Activated CD4-positive, alpha-beta T cell treated with anti-CD3 and anti-CD28 coated beads for 24 hours (primary cell): ENCODE data around the gene LUM.
"Not testable (repeated sequence)": the region's sequence is repeated elsewhere in the genome, so short reads cannot be mapped to it uniquely, and the experiment has no call there.

Experiments used
- DNase-seq, 2 donors: peaks; one replicate each; pipeline ENCODE4 v3.0.0-alpha.2; 2020; ENCODE audit warnings: low read depth in 2 of 2

LUM gene

DNA sequence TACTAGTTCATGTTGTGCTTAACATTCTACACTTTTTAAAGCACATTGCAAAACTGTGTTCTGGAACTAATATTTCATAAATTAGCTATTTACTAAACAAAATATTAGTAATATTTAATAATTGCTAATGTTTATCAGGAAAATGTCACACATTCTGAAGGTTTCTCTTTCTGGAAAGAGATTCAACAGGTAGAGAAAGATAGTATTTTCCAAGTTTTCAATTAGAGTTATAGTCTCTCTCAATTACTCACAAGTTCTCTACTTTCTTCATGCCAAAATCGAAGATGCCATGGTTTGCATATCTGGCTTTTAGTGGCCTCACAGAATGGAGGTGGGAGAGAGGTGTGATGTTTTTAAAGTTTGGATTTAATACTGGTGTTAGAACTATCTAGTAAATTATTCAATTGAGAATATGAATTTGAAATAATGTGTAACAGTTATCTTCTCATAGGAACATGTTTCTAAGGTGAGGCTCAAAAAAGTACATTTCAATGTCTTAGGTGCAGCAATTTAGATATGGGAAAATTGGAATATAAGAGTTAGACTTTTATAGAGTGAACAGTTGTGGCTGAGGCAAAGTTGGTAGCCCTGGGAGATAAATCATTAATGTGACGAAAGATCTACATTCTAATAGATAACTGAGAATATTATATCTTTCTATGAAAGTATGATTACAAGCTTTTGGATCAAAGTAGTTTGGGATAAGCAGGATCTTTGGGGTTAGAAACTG is 1.5 kb downstream of the LUM start:
- DNase-seq, result no peak

DNA sequence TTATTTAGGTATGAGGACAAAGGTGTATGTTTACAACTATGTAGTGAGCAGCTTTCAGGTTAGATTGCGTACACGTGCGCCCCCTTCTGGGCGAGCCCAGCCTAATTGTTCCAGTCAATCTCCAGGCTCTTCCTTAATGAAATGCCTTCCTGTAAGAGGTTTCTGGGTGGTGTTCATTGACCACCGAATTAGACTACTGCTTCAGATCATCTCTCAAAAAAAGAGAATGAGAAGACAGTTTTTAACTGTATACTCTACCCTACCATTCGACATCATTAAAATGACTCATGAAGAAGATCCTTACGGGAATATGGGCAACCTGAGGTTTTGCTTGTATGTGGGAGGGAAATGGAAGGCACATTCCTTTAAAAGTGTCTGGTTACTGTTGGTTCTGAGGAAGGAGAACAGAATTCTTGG is 2.1 kb downstream of the LUM start:
- peak; percentile 9 to 43 for DNase-seq

DNA sequence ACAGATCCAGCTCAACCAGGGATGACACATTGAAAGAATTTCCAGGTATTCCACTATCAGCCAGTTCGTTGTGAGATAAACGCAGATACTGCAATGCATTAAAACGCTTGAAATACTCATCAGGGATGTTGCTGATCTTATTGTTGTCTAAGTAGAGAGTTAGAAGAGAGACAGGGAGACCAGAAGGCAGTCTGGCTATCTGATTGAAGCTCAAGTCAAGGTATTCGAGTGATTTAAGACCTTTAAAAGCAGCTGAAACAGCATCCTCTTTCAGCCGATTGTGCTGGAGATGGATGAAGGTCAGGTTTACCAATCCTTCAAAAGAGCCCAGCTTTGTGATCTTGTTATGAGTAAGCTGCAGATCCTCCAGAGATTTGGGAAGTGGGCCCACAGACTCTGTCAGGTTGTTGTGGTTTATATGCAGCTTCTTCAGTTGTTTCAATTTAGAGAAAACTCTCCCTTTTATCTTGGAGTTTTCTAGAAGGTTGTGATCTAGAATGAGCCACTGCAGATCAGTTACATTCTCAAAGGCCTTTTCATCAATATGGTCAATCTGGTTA is 3.0 kb downstream of the LUM start:
- DNase-seq, result no peak

DNA sequence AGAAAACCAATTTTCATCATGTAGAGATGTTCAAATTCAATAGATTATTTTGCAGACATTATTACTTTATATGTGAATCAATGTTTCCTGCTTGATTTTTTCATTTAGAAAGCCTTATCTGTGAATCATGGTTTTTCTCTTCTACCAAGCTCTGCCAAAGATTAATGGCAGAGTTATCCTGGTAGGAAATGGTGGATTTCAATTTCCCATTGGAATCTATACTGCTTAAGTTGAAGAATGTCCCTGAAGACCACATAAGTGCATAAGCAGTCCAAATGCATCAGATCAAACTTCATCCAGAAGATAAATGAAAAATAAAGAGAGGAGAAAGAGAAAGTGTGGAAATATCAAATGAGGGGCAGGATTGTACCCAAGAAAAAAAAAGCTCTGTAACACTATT is 5.0 kb downstream of the LUM start:
- no peak for DNase-seq

DNA sequence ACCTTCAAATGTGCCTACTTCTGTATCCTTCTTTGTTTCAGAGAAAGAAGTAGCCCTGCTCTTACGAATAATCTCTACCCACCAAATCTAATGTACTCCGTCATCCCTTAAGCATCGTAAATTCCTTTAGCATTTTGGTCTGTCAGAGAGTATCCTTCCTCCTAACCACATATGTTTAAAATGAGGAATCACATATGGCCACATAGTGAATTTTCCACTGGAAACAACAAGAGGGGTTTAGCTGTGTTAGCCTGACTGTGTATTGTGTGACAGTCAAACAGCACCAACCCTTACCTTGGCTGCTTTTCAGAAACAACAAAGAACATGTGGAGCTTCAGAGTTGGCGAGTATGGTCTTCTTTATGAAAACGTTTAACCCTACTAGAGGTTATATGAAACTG is 5.5 kb downstream of the LUM start:
- DNase-seq, result no peak

DNA sequence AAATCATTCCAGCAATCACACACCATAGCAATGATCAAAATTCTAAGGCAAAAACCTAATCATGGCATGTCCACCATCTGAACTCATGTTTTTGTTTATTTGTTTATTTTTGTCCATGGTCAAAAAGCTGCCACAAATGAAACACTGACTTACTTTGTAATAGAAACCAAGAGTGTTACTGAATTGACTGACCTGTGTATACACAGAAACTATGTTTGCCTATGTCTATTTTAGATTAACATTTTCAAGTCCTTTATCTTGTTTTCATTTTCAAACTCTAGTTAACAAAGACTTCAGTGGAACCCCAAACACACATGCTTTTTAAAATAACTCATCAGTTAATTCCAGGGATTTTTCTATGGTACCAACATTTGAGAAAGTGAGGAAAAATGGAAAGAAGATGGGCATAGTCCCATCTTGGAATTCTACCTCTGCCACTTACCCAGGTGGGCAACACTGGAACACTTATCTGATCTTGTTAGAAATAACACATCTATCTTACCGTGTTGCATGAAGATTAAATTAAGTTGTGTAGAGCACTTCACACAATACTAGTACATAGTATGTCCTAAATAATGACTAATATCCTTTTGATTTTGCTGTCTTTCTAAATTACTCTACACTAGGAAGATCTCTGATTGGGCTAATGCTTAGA is 6.4 kb downstream of the LUM start:
- no peak for DNase-seq

DNA sequence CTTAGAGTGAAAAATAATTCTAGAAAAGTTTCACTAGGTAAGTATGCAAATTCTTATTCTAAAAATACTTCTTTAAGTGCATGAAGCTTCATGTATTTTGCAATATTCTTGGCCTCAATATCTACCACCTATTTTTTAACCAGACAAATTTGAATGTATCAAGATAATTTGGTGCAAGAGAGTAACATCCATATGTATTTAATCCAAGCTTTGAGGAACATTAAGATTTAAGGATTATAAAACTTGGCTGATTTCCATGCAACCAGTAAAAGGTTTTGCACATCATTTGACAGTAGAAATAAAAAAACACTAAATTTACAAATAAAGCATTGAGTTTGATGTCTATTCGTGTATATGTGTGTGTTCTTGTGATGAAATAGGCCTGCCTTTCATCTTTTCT is 7.7 kb downstream of the LUM start:
- no peak for DNase-seq

DNA sequence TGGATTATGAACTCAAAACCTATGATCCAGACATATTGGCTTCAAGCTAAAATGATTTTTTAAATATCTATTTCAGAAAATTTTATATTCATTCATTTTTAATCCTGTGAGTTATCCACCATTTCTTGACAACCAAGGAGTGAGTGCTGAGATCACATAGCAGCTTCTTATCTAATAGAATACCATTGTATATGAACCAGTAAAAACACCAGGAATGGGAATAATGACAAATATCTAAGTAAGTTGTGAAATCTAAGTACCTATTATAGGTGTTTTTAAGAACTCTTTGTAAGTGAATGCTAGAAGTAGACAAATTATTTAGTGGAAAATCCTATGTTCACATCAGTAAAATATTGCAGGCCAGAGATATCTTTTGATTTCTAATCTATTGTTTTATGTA is 8.2 kb downstream of the LUM start:
- DNase-seq, result no peak

DNA sequence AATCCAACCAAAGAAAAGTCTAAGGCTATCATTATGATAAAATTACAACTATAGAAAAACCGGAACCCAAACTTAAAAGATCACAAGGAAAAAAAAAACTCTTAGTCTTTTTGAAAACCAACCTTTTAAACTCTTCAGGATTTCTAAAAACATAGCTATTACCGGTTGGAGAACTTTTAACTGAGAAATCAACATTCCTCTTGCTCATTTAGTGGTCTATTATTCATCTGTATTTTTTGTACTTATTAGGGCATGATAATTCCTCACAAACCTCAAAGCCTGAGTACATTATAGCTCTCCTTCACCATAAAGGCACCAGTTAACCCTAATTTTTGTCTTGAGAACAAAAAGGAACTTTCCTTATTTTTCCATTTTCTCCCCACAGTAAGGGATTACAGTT is 10.4 kb downstream of the LUM start:
- DNase-seq, result no peak

DNA sequence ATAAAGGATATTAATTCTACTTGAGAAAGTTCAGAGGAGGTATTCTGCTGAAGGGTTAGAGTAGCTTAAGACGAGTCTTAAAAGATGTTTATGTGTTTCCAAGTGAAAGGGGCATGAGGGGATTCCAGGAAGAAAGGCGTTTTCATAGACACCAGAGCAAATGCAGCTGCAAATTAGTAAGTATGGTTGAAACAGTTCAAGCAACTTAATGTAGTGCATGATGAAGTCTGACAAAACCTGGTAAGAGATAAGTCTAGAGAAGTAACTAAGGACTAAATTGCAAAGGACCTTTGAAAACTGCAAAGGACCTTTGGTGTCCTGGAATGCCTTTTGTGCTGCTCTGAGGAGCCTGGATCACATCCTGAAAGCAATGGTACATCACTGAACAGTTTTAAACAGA is 11.5 kb downstream of the LUM start:
- DNase-seq, result no peak

DNA sequence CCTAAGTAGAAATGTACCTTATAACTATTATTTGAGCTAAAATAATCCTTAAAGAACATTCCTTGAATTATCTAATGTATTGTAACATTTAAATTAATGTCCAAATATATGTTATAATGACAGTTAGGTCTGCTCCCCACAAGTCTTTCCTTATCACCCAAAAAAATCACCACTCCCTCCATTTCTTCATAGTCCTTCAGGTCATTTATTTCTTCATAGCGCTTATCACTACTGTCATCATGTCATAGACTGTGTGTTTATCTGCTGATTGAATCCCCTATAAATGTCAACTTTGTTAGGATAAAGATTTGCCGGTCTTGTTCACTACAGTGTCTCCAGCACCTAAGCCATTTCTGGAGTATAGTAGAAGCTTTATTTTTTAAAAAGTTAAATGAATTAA is 12.0 kb downstream of the LUM start:
- no peak for DNase-seq

DNA sequence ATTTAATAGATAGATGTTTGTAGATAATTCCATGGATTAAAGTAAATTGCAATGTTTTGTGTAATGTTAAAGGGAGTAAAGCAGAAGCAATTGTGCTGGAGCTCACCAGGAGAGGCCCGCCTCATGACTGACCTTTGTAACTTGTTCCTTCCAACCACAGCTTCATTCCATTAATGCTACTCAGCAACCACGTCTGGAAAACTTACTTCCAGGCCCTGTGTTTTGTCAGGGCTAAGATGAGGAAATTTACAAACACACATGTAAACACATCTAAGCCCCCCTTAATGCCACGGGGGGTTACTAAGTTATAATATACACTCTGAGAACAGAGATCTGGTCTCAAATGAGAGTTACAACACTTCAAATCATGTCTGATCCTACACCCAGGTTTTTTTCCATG is 12.4 kb downstream of the LUM start:
- DNase-seq, result no peak

DNA sequence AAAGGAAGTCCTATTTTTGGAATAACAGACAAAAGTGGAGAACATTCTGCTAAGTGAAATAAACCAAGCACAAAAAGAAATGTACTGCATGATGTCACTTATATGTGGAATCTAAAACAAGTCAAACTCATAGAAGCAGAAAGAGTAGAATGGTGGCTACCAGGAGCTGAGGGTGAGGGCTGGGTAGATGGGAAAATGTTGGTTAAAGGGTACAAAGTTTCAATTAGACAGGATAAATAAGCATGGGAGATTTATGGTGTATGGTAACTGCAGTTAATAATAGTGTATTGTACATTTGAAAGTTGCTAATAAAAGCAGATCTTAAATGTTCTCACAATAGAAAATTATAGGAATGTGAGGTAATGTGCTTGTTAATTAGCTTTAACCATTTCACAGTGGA is 12.8 kb downstream of the LUM start:
- no peak for DNase-seq

DNA sequence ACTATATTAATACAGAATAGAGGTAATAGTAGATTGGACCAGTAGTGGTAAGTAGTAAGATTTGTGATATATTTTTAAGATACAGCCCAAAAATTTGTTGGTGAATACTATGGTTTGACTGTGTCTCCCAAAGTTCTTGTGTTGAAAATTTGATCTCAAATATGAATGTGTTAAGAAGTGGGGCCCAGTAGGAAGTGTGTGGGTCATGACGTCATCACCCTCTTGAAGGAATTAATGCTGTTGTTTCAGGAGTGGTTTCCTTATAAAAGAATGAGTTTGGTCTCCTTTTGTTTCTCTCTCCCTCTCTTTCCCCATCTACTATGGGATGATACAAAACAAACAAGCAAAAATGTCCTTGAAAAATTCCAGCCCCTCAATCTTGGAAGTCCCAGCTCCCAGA is 16.3 kb downstream of the LUM start:
- no peak for DNase-seq

DNA sequence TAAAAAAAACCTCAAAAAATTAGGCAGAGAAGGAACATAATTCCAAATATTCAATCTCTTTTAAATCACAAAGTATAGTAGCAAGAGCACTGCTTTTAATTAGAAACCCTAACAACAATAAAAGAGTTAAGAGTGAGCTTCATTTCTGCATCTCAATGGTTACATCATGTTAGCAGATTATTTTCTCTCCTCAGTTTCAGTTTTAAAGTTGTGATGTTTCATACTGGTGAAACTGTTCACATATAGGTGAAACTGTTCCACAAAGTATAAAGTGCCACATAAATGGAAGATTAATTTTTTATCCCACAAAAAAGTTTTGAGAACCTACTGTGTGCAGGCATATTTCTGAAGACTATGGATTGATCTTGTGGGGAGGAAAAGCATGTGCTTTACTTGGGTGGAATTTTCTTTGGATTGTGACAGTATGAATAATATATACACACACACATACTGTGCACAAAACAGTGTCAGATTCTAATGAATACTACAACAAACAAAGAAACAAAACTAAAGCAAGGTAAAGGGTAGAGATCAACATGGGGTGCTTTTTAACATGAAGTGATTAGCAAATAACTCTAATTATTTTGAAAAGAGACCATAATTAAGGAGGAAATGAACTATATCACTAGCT is 17.1 kb downstream of the LUM start:
- no peak for DNase-seq

DNA sequence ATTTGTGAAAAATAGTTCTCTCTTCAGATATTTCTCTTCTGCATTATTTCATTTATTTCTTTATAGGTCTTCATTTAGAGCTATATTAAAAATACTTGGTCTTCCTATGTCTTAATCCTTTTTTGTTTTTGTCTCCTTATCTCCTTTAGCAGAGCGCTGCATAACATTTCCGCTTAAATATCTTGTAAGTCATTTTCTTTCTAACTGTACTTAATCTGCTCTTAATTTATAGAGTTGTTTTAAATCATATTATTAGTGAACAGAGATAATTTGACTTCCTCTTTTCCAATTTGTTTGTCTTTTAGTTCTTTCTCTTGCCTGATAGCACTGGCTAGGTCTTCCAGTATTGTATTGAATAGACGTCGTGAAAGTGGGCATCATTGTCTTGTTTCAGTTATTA is 18.0 kb downstream of the LUM start:
- no peak for DNase-seq

DNA sequence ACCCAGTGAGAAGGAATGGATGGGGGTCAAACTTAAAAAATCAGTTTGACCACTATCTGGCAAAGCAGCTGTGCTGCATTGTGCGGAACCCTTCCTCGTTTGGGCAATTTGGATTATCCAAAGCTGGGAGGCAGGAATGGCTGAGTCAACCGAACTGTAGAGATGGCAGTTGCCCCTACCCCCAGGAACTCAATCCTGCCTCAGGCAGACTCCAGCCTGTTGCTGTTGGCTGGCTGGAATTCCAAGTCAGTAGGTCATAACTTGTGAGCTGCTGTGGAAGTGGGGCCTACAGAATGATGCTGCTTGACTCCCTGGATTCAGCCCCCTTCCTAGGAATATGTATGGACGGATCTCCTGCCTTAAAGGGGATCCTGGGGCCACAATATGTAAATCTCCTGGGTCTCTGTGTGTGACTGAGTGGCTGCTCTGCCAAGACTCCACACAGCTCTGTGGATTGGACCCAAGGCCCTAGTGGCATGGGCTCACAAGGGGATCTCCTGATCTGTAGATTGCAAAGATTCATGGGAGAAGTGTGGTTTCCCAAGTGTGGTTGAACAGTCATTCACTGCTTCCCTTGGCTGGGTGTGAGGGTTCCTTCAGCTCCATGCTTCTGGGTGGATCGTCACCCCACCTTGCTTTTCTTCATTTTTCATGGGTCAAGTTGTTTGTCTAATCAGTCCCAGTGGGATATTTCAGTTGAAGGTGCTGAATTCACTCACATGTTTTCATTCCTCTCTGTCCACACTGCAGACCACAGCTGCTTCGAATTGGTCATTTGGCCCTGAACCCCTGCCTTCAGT is 19.2 kb downstream of the LUM start:
- DNase-seq, result no peak

DNA sequence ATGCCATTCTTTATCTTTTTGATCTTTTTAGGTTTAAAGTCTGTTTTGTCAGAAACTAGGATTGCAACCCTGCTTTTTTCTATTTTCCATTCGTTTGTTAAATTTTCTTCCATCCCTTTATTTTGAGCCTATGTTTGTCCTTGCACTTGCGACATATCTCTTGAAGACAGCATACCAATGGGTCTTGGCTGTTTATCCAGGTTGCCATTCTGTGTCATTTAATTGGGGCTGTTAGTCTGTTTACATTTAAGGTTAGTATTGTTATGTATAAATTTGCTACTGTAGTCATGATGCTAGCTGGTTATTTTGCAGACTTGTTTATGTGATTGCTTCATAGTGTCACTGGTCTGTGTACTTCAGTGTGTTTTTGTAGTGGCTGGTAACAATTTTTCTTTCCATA is 21.3 kb downstream of the LUM start:
- DNase-seq, result not testable (repeated sequence)

DNA sequence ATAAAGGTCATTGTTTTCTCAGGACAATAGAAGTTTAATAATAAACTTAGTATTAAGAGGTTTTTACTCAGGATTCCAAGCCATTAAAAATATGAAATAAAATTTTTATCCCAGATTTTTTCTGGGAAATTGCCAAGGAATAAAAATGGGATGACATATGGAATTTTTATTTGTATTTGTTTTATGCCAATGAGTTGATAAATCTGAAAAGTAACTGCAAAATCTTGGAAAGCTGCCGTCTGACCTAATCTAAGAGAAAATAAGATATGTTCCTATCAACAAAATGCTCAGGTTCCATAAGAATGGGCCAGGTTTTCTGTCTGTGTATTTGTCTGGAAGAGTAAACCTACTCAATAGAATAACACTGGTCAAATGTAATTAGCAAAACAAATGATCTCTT is 31.3 kb downstream of the LUM start:
- DNase-seq, result no peak

DNA sequence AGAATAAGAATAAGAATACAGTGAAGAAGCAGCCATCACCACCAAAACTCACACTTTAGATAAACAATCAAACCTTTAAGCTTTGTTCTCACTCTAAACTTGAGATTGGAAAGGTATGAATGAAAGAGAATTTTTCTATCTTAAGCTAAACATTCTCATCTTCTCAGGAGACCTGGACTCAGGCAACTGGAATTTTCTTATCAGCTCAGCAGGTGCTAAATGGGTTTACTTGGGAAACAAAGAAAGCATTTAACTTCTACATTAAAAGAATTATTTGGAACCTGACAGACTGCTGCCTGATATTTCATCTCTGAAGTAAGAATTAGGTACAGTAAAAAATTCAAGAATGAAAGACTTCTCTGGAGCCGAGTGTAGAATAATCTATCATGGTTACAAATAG is 32.8 kb downstream of the LUM start:
- DNase-seq, result no peak

DNA sequence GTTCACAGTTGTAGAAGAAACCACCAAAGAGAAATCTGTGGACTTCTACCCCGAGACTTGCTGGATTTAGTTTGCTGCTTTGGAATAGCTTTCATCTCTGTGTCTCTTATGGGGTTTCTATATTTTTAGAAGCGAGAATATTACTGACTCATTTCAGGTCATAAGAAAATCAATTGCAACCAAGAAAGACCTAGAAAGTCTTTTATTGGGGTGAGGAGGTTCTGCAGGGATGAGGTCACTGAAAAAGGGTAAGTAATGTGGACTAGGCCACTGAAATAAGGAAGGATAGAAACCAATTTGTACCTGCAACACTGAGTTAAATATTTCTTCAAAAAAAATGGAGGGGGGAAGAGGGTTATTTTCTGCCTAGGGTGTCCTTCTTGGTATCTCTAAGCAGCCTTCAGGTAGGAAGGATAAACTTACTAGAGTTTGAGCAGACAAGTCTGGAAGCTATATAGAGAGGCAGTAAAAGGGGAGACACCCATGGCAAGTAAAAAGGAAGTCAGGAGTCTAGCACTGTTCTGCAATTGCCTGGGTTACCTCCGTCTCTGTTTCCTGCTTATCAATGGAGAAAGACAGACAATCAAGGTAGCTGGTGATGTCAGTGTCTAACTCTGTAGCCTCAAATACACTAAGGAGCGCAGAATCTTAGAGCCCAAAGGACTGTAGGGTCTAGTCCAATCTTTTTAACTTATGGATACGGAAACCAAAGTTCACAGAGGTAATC is 33.9 kb downstream of the LUM start:
- DNase-seq, result no peak

DNA sequence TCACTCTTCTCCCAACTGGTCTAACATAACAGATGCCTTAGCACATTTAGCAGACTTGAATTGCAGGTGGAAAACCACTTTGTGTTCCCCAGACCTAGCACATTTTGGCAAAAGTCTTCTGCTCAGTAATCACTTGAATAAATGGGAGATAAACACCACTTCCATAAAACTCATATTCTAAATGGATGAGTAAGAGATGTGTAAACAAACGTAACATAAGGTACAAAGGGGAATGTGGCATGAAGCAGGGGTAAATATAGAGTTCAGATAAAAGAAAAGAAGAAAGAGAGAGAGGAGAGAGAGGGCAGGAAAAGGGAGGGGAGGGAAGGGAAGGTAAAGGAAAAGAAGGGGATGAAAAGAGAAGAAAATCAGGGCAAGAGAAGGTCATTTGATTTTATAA is 36.4 kb downstream of the LUM start:
- DNase-seq, result no peak
